GM18870 (cell line): Measurements from ENCODE around the gene ZNFX1.

ENCODE experiments used
- ATAC-seq: cut with Tn5 transposase; IDR thresholded peaks from one replicate; pipeline ENCODE4 v1.9.1; 2021; ENCODE audit warnings: moderate library complexity; ENCODE audit not compliant: unreplicated experiment

Gene ZNFX1

DNA sequence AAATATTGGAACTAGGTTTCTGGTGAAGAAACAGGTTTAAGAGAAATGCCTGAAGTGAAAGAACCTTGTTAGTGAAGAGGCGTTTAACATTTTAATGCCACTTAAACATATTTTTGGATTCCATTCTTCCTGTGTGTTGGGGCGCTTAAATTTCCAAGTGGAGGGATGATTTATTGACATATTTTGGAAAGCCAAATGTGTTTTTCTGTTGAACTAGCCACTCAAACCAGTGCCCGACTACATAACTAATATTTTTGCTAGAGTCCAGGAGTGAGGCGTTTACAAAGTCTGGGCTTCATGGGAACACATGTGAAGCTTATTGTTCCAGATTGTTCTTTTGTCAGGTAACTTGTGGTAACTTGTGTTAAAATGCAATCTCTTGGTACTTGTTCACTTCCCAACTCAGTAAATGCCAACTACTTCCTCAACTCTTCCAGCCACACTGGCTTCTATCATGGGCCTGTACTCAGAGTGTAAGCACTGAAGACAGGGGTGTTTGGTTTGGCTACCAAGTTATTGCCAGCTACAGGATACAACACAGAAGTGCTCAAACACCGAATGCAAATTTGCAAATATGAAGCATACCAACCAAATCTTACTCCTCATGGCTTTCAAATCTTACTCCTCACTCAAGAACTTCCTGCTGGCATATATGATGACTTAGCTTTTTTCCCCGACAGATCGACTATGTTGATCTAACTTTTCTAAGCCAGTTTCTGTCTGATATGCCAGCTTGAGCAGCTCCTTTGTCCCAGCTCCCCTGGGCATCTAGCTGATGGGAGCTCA lies 2.0 kb upstream of the ZNFX1 start:
- no peak for ATAC-seq

DNA sequence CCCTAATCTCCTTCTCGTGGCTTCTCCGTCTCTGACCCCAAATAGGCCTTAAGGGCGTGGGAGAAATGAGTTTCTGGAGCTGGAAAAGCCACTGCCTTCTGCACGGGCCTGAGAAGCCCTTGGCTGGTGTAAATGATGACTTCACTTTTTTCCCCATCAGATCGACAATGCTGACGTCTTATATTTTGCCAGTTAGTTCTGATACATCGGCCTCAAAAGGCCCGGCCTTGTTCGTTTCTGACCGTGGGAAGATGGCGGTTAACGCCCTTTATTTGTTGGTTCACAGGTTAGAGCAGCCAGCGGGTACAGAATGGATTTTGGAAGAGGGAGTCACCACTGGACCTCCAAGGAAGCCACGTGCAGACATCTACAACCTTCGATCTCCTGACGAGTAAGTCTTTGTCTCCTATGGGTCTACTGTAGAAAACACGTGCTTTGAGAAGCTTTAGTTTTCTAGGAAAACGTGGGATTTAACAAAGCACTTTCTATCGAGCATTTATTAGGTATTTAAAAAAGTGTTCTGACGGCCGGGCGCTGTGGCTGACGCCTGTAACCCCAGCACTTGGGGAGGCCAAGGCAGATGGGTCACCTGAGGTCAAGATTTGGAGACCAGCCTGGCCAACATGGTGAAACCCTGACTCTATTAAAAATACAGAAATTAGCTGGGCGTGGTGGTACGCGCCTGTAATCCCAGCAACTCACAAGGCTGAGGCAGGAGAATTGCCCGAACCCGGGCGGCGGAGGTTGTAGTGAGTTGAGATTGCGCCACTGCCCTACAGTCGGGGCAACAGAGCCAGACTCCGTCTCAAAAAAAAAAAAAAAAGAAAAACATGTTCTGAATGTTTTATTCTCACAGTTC lies 1.2 kb upstream of the ZNFX1 start:
- ATAC-seq = peak; percentile 0

DNA sequence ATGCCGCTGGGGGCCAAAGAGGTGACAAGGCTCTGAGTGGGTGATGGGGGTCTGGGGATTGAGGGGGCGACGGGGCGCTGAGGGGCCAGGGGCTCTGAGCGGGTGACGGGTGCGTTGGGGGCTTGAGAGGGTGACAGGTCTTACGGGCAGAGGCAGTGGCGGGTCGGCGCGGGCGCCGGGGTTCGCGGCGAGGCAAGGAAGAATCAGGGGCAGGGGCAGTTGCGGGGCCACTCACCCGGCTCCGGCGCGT lies 146 bp downstream of the ZNFX1 start:
- ATAC-seq = no peak

DNA sequence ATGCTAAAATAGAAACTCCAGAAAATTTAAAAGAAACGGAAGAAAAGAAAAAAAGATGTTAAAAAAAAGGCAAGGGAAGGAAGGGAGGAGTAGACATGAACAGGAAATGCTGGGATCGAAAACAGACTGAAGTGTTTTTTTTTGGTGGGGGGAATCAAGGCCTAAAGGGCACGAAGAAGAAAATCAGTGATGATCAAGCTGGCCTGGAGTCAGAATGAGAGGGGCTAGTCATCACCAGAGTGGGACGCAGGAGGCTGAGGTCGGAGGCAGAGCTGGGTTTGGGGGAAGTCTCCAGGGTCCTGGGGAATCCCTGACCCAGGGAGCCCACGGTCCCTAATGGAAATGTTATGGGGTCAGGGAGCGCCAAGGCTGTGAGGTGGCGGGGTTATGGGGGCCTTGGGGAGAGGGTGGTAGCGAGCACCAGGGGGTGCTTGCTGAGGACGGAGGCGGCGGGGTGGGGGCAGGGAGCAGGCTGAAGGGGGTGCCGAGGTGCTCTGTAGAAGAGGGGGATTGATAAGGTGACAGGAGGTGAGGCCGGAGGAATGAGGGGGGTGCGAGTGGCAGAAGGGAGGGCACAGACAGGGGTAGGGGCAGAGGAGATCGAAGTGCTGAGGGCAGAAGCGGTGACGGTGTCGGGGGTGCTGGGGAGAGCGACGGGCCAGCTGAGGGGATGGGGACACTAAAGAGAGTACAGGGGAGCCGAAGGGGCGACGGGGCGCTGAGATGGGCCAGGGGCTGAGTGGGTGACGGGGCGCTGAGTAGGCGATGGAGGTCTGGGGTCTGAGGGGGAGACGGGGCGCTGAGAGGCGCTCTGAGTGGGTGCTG lies 684 bp downstream of the ZNFX1 start:
- no peak for ATAC-seq

DNA sequence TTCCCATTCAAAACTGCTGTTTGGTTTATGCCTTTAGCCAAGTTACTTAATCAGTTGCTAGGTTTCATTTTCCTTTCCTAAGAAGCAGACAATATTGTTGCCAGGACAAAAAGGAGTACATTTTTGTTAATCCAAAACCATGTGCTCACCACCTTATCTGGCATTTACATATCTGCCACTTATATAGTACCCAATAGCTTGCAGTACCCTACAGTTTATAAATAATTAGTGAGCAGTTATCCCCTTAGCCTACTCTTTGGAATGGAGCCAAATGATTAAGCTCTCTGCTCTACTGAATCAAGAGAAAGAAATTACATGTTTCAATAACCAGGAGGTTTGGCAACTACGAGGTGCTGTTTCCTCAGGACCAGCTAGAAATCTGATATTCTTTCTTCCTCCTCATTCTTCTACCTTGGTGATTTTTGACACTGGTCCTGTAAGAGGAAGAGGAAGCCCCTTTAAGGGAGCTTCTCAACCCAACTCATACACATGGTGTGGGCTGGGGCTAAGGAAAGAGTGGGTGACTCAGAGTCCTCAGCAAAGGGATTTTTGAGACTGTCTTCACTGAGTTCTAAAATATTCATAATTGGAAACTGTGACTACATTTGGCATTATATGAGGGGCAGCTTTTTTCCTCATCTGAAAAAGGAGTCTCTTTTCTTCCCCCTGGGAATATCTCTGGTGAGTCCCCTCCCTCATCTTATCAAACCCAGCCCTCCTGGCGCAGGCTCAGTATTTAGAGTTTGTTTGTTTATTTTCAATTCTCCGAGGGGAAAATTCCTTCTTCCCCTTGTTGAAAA lies 1.5 kb downstream of the ZNFX1 start:
- ATAC-seq = no peak

DNA sequence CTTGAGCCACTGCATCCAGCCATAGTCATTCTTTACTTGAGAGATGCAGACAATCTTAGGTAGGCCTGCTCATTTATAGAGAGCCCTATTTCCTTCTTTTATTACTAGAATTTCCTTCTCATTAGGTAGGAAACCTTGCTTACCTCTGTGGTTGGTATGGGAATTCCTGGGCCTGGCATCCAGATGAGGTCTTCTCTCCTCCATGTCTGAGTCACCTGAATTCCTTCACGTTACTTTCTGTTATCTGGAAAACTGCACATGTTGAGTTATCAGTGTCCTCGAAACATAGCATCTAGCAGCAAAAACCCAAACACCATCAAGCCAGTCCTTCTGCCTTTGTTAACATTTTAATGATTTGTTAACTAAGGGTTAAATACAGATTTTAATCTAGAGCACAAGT lies 2.2 kb downstream of the ZNFX1 start:
- ATAC-seq = no peak

DNA sequence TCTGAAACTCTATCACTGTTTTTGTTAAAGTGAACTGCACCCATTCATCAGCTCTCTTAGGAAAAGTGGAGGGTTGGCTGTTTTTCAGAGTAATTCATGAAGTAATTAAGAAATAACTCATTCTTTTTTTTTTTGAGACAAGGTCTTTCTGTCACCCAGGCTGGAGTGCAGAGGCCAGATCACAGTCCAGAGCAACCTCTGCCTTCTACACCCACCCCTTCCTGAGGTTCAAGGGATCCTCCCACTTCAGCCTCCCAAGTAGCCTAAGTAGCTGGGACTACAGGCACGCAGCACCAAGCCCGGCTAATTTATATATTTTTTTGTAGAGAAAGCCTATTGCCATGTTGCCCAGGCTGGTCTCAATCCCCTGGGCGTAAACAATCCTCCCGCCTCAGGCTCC lies 2.6 kb downstream of the ZNFX1 start:
- ATAC-seq = no peak

DNA sequence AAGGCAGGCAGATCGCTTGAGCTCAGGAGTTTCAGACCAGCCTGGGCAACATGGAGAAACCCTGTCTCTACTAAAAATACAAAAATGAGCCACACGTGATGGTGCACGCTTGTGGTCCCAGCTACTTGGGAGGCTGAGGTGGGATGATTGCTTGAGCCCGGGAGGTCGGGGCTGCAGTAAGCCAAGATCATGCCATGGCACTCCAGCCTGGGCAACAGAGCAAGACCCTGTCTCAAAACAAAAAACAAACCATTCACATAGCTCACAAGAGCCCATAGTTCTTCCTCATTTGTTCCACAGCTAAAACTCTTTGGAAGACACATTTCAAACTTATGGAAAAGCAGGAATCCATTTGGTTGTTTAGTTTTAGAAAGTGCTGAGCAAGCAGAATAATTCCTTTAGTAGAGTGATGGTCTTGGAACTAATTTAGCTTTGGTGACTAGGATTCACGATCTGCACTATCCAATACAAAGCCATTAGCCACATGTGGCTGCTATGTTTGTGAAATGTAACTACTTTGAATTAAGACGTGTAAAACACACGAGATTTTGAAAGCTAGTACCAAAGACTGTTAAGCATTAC lies 4.1 kb downstream of the ZNFX1 start:
- no peak for ATAC-seq

DNA sequence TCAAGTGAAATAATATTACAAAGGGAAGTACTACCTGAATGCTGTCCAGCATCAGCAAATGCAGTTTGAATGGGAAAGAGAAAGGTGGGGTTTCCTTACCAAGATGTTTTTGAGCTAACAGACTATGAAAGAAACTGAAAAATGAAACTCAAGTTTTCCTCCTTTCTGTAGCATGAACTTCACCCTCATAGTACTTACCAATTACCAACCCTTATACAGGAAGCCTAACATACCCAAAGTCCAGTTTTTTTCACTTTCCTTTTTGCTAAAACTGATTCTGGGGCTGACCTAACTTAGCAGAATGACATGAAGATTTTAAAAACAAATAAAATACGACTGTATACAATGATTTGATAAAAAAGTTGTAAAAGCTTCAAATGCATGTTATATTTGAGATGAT lies 5.2 kb downstream of the ZNFX1 start:
- peak; percentile 40 for ATAC-seq

DNA sequence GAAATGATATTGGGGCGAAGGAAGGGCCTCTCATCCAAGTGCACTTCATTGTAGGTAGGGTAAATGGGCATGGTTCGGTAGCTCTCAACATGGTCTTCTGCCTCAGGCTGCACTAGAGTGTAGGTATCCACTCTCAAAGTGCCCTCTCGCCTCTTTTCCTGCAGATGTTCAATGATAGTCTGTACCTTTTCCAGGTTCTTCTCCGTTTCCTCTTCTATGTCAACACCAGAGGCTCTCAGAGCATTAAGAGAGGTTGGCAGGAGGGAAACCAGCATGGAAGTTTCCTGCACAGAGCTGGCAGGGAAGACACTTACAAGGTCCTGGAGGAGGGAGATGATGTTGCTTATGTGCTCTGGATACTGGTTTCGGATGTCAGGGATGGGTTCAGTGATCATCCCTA lies 7.1 kb downstream of the ZNFX1 start:
- no peak for ATAC-seq

DNA sequence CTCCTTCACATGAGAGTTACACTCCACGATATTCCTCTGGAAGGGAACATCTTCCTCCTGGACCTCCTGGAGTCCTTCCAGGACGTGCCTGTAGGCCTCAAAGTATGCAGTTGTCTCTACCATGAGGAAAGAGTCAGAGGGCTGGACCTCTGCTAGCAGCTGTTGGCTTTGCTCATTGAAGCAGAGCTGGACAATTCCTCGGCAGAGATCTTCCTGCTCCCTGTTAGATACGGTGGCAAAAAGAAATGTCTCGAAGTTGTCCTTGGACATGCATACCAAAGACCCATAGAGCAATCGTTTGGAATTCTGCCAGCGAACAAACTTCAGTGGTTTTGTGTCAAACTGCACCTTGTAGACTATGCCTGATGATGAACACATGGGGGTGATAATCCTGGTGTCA lies 7.7 kb downstream of the ZNFX1 start:
- ATAC-seq = no peak

DNA sequence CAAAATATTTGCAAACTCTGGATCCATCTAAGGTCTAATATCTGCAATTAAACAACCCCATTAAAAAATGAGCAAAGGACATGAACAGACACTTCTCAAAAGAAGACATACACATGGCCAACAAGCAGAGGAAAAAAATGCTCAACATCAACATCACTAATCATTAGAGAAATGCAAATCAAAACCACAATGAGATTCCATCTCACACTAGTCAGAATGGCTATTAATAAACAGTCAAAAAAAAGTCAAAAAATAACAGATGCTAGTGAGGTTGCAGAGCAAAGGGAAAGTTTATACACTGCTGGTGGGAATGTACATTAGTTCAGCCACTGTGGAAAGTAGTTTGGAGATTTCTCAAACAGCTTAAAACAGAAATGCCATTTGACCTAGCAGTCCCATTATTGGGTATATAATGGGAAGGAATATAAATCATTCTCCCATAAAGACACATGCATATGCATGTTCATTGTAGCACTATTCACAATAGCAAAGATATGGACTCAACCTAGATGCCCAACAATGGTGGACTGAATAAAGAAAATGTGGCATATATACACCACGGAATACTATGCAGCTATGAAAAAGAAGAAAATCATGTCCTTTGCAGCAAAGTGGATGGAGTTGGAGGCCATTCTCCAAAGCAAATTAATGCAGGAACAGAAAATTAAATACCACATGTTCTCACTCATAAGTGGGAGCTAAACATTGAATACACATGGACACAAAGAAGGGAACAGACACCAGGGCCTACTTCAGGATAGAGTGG lies 9.1 kb downstream of the ZNFX1 start:
- ATAC-seq = peak; percentile 49

DNA sequence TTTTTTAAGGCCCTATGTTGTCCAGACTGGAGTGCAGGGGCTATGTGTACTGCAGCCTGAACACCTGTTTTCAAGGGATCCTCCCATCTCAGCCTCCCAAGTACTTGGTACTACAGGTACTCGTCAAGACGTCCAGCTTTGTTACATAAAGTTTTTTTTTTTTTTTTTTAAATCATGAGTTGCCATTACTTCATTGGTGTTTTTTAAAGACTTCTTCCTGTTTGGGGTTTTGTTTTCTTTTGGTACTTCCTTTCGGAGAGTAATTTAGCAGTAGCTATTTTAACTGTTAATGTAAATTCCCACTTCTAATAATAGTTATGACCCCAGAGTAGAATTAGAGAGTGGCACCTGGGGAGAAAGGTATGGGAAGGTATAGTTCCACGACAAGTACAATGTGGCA lies 10.5 kb downstream of the ZNFX1 start:
- no peak for ATAC-seq

DNA sequence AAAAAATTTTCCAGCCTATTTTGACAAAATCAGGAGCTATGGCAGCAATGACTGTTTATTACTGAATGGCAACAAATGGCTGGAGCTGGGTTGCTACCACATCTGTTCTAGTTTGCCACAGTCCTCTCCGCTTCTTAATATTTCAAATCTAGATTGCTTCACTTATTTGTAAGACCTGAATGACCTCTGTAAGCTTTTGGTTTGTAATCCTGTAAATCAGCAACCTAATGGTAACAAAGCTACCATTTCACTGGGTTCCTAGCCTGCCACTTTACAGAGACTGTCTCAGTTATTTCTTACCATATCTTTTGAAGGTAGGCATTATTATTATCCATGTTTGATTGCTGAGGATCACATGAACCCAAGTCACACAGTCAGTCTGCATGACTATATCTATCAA lies 15.4 kb downstream of the ZNFX1 start:
- no peak for ATAC-seq

DNA sequence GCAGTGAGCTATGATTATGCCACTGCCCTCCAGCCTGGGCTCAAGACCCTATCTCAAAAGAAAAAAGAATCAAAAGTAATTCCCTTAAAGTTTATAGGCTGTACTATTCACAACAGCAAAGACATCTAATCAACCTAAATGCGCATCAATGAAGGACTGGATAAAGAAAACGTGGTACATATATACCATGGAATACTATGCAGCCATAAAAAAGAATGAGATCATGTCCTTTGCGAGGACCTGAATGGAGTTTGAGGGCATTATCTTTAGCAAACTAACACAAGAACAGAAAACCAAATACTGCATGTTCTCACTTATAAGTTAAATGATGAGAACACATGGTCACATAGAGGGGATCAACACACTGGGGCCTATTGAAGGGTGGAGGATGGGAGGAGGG lies 16.7 kb downstream of the ZNFX1 start:
- no peak for ATAC-seq

DNA sequence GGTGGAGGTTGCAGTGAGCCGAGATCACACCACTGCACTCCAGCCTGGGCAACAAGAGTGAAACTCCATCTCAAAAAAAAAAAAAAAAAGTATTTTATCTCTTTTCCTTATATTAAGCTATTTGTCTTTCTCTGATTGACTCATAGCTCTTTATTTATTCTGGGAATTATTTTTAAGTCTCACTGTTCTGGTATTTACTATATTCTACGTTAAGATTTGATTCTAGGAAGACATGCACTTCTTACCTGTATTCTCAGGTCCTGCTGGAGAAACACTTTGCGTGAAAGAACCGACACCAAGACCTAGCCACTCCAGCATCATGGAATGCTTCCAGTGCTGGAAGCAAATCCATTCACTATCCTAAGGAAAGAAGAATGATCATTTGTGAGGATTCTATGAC lies 17.6 kb downstream of the ZNFX1 start:
- ATAC-seq = no peak

DNA sequence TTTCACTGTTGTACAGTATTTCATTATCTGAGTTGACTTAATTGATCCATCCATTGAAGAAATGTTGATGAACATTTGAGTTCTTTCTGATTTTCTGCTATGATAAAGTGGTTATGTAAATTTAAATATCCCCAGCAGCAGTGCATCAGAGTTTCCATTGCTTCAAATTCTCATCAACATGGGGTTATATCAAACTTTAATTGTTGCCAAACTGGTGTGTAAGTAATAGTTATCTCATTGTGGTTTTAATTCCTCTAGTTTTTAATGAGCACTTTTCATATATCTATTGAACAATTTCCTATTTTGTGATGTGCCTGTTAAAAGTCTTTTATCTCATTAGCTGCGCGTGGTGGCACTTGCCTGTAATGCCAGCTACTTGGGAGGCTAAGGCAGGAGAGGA lies 18.1 kb downstream of the ZNFX1 start:
- ATAC-seq = no peak

DNA sequence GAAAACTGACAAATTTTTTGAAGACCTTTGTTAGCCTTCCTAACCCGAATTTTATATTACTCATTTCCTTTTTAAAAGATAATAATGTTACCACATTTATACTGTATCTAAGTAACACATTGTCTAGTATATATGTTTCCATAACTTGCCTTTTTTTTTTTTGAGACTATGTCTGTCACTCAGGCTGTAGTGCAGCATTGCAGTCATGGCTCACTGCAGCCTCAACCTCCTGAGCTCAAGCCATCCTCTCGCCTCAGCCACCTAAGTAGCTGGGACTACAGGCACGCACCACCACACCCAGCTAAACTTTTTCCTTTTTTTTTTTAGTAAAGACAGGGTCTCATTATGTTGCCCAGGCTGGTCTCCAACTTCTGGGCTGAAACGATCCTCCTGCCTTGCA lies 18.6 kb downstream of the ZNFX1 start:
- ATAC-seq = no peak

DNA sequence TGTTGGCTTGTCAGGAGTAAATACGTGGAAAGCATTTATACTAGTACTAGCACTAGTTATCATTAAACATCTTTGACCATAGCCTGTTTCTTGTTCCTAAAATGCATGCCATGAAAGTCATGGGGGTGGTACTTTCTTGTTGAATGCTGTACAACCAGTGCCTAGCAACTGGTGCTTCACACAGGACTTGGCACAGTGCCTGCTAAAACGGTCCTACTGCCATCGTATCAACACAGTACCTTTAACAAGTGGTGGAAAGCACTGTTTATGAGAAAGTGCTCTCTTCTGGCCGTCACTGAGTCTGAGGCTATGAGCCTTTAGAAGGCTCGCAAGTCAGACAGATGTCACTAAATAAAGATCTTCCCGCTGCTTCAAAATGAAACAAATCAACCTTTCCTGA lies 21.6 kb downstream of the ZNFX1 start:
- ATAC-seq = no peak
